Measurements from ENCODE around the gene CCDC88B.

Gene CCDC88B

GRCh38 chr11:64364911-64365310 lies 24.9 kb downstream of the CCDC88B start:
- DNase-seq = no peak

GRCh38 chr11:64366751-64367150 lies 26.7 kb downstream of the CCDC88B start:
- no peak for DNase-seq

GRCh38 chr11:64367931-64368672 lies 28.1 kb downstream of the CCDC88B start:
- DNase-seq = no peak

DNA sequence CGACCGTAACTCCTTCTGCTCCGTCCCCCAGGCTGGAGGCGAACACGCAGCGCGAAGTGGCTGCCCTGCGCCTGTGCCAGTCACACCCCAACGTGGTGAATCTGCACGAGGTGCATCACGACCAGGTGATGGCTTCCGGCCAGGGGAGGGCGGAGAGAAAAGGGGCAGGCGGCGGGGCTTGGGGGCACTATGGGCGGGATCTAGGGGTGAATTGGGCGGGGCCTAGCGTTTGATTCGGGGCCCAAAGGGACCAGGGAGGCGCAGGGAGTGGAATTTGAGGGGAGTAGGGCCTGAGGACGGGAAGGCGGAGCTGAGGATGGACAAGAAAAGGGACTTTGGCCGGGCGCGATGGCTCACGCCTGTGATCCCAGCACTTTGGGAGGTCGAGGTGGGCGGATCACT lies 28.7 kb downstream of the CCDC88B start:
- DNase-seq = no peak

GRCh38 chr11:64369440-64370421 lies 29.7 kb downstream of the CCDC88B start:
- no peak for DNase-seq

DNA sequence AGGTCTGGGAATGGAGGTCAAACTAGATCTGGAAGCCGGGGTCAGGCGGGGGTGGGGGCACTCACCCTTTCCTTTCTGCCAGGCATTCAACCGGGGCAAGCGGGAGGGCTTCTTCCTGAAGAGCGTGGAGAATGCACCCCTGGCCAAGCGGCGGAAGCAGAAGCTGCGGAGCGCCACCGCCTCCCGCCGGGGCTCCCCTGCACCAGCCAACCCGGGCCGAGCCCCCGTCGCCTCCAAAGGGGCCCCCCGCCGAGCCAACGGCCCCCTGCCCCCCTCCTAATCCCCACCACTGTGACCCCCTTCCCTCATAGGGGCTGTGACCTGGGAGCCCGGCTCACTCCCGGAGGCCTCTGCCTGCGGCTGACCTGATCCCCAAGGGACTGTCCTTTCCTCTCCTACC lies 31.2 kb downstream of the CCDC88B start:
- no peak for DNase-seq

DNA sequence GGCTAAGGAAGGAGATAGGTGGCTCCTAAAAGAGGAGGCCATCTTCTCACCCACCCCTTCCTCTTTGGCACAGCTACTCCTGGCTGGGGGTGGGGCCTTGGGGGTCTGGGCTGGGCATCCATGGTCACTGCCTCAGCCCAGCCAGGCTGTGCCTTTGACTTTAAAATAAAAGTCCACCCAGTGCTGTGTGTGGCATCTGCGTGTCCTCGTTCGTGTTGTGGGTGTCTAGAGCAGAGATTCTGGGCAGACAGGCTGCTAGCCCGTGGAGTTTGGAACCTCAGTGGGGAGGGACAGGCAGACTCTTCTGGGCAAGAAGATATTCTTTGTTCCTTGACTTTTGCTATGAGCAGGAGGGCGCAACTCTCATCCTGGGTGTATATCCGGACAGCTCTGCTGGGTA lies 32.0 kb downstream of the CCDC88B start:
- DNase-seq = no peak

DNA sequence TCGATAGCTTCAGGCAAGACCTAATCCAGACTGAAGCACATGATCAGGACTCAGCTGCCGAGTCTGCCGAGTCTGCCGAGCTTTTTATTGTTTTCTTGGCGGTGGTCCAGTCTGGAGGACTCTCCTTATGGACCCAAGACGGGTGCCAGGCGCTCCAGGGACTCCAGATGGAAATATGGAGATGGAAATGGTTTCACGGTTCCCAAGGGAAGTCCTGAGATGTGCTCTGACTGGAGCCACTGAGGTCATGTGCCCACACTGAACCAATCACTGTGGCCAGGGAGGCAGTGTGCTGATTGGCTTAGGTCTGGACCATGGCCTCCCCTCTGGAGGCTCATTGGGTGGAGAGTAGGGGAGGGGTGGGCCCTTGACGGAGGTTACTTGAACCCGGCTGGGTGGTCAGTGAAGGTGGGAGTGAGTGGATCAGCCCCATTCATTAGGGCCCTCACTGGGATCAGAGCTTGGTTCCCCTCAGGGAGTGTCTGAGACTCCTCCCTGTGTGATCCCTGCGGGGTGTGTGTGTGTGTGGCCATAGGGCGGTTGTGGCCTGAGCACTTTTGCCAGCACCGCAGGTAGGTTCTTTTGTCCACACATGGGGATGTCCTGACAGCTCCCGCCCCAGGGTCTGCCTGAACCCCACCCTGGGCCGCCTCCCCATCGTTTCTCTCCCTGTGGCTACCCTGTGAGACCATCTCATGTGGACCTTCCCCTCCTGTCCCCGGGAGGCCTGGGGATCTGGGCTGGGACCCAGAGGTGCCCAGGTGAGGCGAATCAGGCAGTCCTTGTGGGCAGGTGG lies 33.0 kb downstream of the CCDC88B start:
- DNase-seq = peak; percentile 94

DNA sequence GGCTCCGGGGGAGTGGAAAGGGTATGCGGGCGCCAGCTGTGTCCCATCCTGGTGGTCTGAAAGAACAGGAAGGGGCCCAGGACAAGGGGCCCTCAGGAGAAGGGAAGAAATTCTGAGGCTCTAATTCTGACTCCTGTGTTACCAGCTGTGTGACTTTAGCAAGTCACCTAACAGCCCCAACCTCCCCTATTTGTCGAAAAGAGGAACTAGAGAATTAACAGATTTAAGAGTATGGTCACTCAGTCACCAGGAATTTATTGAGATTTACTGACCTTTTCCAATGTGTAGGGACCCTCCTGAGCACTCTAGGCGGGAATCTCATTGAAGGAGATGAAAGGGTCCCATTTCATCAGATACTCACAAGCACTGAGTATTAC lies 33.6 kb downstream of the CCDC88B start:
- no peak for DNase-seq

DNA sequence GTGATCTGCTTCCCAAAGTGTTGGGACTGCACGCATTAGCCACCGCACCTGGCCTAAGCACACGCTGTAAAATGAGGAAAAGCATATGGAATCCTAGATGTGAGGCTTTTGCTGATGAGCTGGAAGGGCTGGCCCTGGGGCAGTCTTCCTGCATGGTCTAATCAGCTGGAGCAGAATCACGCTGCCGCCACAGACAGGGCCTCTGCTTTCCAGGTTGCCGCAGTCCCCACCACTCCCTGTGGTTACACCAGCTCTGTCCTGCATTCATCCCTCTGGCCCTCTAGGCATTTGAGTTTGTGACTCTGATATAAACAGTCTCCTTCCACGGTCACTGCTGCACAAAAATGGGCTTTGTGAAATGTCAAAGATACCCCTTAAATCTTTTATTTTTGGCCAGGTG lies 36.1 kb downstream of the CCDC88B start:
- DNase-seq = no peak

DNA sequence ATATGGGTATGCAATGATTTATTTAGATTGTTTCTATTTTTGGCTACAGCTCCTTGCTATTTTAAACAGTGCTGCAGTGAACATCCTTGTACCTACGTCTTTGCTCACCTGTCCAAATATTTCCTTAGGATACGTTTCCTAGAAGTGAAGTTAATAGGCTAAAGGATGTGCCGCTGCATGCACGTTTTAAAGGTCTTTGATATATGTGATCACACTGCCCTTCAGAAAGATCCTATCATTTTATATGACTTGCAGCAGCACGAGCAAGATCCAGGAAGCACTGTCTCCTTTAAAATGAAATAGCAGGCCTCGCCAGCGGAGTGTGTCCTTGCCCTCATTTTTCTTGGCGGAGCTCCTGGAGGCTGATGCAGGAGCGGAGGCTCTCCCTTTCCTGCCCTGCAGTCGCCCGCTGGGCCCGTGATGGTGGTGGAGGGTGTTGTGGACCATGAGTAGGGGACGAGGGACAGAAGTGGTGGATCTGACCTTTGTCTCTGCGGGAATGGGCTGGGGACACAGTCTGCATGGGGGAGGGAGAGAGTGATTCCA lies 38.4 kb downstream of the CCDC88B start:
- no peak for DNase-seq

DNA sequence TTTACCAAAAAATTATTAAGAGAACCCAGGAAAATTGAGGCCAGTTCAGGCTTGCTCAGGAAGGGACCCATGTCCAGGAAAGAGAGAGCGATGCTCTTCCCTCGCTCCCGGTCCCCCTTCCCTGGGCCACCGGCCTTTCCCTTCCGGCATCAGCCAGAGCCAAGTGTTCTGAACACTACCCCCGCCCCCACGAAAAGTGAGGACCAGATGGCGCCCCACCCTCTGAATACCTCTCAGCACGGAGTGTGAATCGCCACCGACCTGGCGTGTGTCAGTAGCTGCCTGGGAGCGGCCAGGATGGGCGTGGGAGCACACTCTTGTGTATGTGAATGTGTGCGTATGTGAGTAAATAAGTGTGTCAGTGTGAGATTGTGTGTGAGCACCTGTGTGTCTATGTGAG lies 39.2 kb downstream of the CCDC88B start:
- DNase-seq = no peak

DNA sequence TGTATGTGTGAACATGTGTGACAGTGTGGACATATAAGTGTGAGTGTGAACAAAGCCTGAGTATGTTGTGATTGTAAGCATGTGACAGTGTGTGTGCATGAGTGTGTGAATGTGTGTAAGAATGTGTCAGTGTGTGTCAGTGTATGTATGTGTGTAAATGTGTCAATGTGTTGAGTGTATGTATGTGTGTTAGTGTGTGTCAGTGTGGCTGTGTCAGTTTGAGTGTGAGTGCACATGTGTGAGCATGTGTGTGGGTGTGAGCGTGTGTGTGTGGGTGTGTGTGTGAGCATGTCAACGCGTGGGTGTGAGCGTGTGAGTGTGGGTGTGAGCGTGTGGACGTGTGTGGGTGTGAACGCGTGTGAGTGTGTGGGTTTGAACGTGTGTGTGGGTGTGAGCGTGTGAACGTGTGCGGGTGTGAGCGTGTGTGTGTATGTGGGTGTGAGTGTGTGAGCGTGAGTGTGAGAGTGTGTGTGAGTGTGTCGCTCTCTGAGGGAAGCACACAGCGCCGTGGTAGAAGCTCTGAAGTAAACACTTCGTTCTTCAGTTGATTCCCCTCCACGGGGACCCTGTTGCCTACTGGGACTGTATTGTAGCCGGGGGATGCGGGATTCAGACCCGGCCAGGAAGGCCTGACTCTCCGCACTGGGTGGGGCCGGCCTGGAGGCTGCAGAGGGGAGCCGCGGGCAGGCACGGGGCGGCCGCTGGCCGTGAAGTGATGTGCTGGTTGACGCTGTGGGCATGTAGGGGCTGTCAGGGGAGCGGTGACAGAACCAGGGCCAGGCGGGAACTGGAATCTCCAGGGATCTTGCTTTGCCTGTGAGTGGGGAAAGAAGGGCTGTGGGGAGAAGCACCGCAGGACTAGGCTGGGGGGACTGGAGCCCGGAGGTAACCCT lies 40.1 kb downstream of the CCDC88B start:
- no peak for DNase-seq

GRCh38 chr11:64381350-64381749 lies 41.3 kb downstream of the CCDC88B start:
- no peak for DNase-seq

DNA sequence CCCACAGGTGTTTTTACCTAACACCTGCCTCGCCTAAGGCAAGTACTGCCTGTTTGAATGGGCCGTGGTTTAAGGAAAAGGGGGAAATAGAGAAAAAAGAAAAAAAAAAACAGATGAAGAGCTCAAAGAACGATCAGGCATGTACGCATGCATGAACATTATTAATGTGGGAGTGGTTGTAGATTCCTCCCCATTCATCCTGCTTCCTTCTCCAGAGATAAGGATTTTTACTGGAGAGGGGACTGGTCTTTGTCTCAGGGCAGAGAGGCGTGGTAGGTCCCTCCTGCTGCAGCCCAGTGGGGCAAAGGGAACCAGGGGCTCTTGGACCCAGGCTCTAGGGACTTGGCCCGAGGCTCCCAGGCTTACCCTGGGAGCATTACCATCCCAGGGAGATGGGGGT lies 42.0 kb downstream of the CCDC88B start:
- DNase-seq = no peak

- no peak for DNase-seq
Observed at GRCh38 chr11:64382586-64382985, 42.6 kb downstream of the CCDC88B start.

DNA sequence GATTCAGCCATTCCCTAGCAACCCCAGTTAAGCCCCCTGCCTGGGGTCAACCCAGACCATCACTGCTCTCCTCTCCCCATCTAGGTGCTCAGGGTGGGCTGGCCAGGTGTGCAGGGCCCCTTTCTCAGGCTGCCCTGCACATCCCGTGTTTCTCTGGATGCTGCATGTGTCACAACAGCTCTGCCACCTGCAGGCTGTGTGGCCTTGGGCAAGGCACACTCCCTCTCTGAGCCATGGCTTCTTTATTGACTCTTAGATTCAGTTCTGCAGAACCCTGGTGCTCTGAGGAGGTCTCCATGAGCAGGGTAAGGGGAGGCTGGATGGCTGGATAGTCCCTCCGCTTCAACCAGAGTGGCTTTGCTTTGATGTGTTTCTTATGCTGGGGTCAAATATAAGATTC lies 43.6 kb downstream of the CCDC88B start:
- DNase-seq = no peak

- no peak for DNase-seq
Observed at GRCh38 chr11:64384028-64384737, 44.2 kb downstream of the CCDC88B start.

- DNase-seq = no peak
Observed at GRCh38 chr11:64384981-64385944, 45.3 kb downstream of the CCDC88B start.
